HT-29 (cell line): ENCODE measurements around the gene ZNF688. TPM values are rescaled to one million over a fixed set of nuclear protein-coding genes. Genes with fewer than 3 reads are reported as not detected.

Source experiments
- small RNA-seq: library from RNA; depleted of rRNA; stranded (forward); fragments of <200 nt; gene quantifications from one replicate; pipeline ENCODE3, GENCODE V24; 2014
- total RNA-seq: library from RNA; depleted of rRNA; stranded (reverse); fragments of >200 nt; shearing (Covaris generic); gene quantifications from 2 replicates; pipeline ENCODE4 v1.2.3, GENCODE V29; 2014; rRNA removed

The ZNF688 gene
- total RNA-seq, 1 experiment from 2014 or later = 7.5 TPM

Small RNAs within 50 kb of the gene (small RNA-seq; reads per million reads assigned to genes)
- not detected for gene AC093249.4

Other genes starting within 250 kb of the ZNF688 start
- gene CD2BP2, start 216.4 kb downstream of the ZNF688 start, total RNA-seq = 42.8 and 49.4 TPM in 2 replicates
- gene TBC1D10B, start 201.2 kb downstream of the ZNF688 start, total RNA-seq = 63.3 and 66.5 TPM in 2 replicates
- 1.0 TPM in 1 of 2 replicates, not detected in the other for gene MYL11, start 196.9 kb downstream of the ZNF688 start, total RNA-seq
- 0.16 TPM in 1 of 2 replicates, not detected in the other for gene SEPTIN1, start 189.2 kb downstream of the ZNF688 start, total RNA-seq
- 19.0 and 20.3 TPM in 2 replicates for gene ZNF48, start 176.3 kb downstream of the ZNF688 start, total RNA-seq
- 12.6 and 17.7 TPM in 2 replicates for gene ZNF771, start 164.1 kb downstream of the ZNF688 start, total RNA-seq
- gene DCTPP1, start 141.7 kb downstream of the ZNF688 start, total RNA-seq = 107 and 111 TPM in 2 replicates
- 11.0 and 12.4 TPM in 2 replicates for gene SEPHS2, start 125.8 kb downstream of the ZNF688 start, total RNA-seq
- not detected in 2 replicates for gene ITGAL, start 99.0 kb downstream of the ZNF688 start, total RNA-seq
- gene ZNF768, start 45.1 kb downstream of the ZNF688 start, total RNA-seq = 47.1 and 47.9 TPM in 2 replicates
- 7.9 and 8.8 TPM in 2 replicates for gene ZNF747, start 36.9 kb downstream of the ZNF688 start, total RNA-seq
- gene ZNF764, start 13.3 kb downstream of the ZNF688 start, total RNA-seq = 8.3 and 9.9 TPM in 2 replicates
- gene ZNF785, start 14.0 kb upstream of the ZNF688 start, total RNA-seq = 7.7 and 12.2 TPM in 2 replicates
- gene ZNF689, start 38.7 kb upstream of the ZNF688 start, total RNA-seq = 4.9 and 7.7 TPM in 2 replicates
- gene PRR14, start 79.2 kb upstream of the ZNF688 start, total RNA-seq = 20.8 and 22.9 TPM in 2 replicates
- 33.6 and 38.0 TPM in 2 replicates for gene FBRS, start 86.7 kb upstream of the ZNF688 start, total RNA-seq
- 33.2 and 46.2 TPM in 2 replicates for gene SRCAP, start 127.5 kb upstream of the ZNF688 start, total RNA-seq
- gene PHKG2, start 176.7 kb upstream of the ZNF688 start, total RNA-seq = 58.3 and 69.5 TPM in 2 replicates
- 13.5 and 23.4 TPM in 2 replicates for gene CFAP119, start 190.3 kb upstream of the ZNF688 start, total RNA-seq
- 99.7 and 109 TPM in 2 replicates for gene RNF40, start 190.6 kb upstream of the ZNF688 start, total RNA-seq
- 19.8 and 21.3 TPM in 2 replicates for gene ZNF629, start 215.5 kb upstream of the ZNF688 start, total RNA-seq